Loucy (cell line): ENCODE data around the gene SLC5A2.
"Not testable (repeated sequence)": the region's sequence is repeated elsewhere in the genome, so short reads cannot be mapped to it uniquely, and the experiment has no call there.

Experiments used
- H2AFZ ChIP-seq: fragments of 200-600 bp; sonication (generic); 2 replicates; pipeline ENCODE4 v1.6.0; 2016; ENCODE audit warnings: antibody characterized with exemption, mild to moderate bottlenecking, low read length, moderate library complexity
- H3F3A ChIP-seq: fragments of 200-600 bp; 2 replicates; pipeline ENCODE4 v1.6.0; 2016; ENCODE audit warnings: antibody characterized with exemption, low read depth, mild to moderate bottlenecking
- H3K27me3 ChIP-seq: fragments of 200-600 bp; sonication (generic); 2 replicates; pipeline ENCODE4 v1.6.1; 2014; ENCODE audit warnings: low read length, mild to moderate bottlenecking; ENCODE audit not compliant: insufficient read depth, poor library complexity, severe bottlenecking
- H3K36me3 ChIP-seq: fragments of 200-600 bp; sonication (generic); 2 replicates; pipeline ENCODE4 v1.6.1; 2016; ENCODE audit warnings: low read length; ENCODE audit not compliant: insufficient read depth
- H3K4me1 ChIP-seq: fragments of 200-600 bp; sonication (generic); 2 replicates; pipeline ENCODE4 v1.5.1; 2014; ENCODE audit warnings: low read length, mild to moderate bottlenecking; ENCODE audit not compliant: insufficient read depth, poor library complexity, severe bottlenecking
- H3K4me2 ChIP-seq: fragments of 200-600 bp; sonication (generic); 2 replicates; pipeline ENCODE4 v1.6.0; 2014; ENCODE audit warnings: antibody characterized with exemption, low read length, low read depth, mild to moderate bottlenecking; ENCODE audit not compliant: poor library complexity, severe bottlenecking
- H3K4me3 ChIP-seq: fragments of 200-600 bp; sonication (generic); 2 replicates; pipeline ENCODE4 v1.5.1; 2014; ENCODE audit warnings: low read length, mild to moderate bottlenecking, mixed read lengths; ENCODE audit not compliant: poor library complexity, severe bottlenecking
- H3K79me2 ChIP-seq: fragments of 200-600 bp; sonication (generic); 2 replicates; pipeline ENCODE4 v1.6.1; 2014; ENCODE audit warnings: low read length; ENCODE audit not compliant: insufficient read depth
- H3K9ac ChIP-seq: fragments of 200-600 bp; sonication (generic); 2 replicates; pipeline ENCODE4 v1.6.0; 2014; ENCODE audit warnings: mild to moderate bottlenecking, low read depth, low read length, moderate library complexity; ENCODE audit not compliant: poor library complexity, severe bottlenecking
- H3K9me2 ChIP-seq: fragments of 200-600 bp; sonication (generic); replicated peaks from 2 replicates; pipeline ENCODE4 v1.6.1; 2016; ENCODE audit warnings: low read depth, low read length, mixed read lengths
- H3K9me3 ChIP-seq: fragments of 200-600 bp; sonication (generic); 2 replicates; pipeline ENCODE4 v1.6.1; 2014; ENCODE audit warnings: mild to moderate bottlenecking, antibody characterized with exemption, low read length, low read depth; ENCODE audit not compliant: insufficient read depth
- H4K20me1 ChIP-seq: fragments of 200-600 bp; sonication (generic); 2 replicates; pipeline ENCODE4 v1.6.0; 2014; ENCODE audit warnings: antibody characterized with exemption, low read length, mild to moderate bottlenecking; ENCODE audit not compliant: insufficient read depth, poor library complexity, severe bottlenecking
- CTCF ChIP-seq: fragments of 200-600 bp; sonication (generic); conservative IDR thresholded peaks from 2 replicates; pipeline ENCODE4 v1.5.1; 2014; ENCODE audit warnings: mild to moderate bottlenecking, antibody characterized with exemption, low read length
- EZH2phosphoT487 ChIP-seq: fragments of 200-600 bp; IDR thresholded peaks from 2 replicates; pipeline ENCODE4 v1.6.1; 2018; ENCODE audit warnings: antibody characterized with exemption, mild to moderate bottlenecking, moderate library complexity, borderline replicate concordance

The SLC5A2 gene

GRCh38 chr16:31535737-31536136 is 52.8 kb downstream of the SLC5A2 start:
- Histone ChIP-seq H3K4me1 (peaks cover 32% of the 10 kb centered on the region), H3K79me2 (no peaks in the 10 kb centered on the region), H3K27me3 (no peaks in the 10 kb centered on the region), H3K36me3 (no peaks in the 10 kb centered on the region), H3F3A (peaks cover 8% of the 10 kb centered on the region), H3K4me2 (peak overlapping the region; percentile 85), H3K9me3 (peaks cover 6% of the 10 kb centered on the region; the same call in 1 of the 2 replicates), H3K9me2 (no peaks in the 10 kb centered on the region), H3K9ac (peak overlapping the region; percentile 81), H4K20me1 (no peaks in the 10 kb centered on the region), H3K4me3 (peak overlapping the region; percentile 65), H2AFZ (no peak overlapping the region)
- no peak for TF ChIP-seq EZH2phosphoT487
- no peak for TF ChIP-seq CTCF

- Histone ChIP-seq H3K9ac (peak overlapping the region; percentile 81), H3K9me3 (peaks cover 6% of the 10 kb centered on the region; the same call in 1 of the 2 replicates), H3K79me2 (no peaks in the 10 kb centered on the region), H3K27me3 (no peaks in the 10 kb centered on the region), H3K4me1 (peaks cover 32% of the 10 kb centered on the region), H3K9me2 (no peaks in the 10 kb centered on the region), H3K4me2 (peak overlapping the region; percentile 85), H3K4me3 (peak overlapping the region; percentile 65), H3K36me3 (no peaks in the 10 kb centered on the region), H4K20me1 (no peaks in the 10 kb centered on the region), H2AFZ (no peak overlapping the region), H3F3A (peaks cover 8% of the 10 kb centered on the region)
- TF ChIP-seq CTCF (no peak), EZH2phosphoT487 (no peak)
Observed at GRCh38 chr16:31536804-31537361, 54.0 kb downstream of the SLC5A2 start.

- H3F3A ChIP-seq: peaks cover 8% of the 10 kb centered on the region
- H3K79me2 ChIP-seq: no peaks in the 10 kb centered on the region
- no peaks in the 10 kb centered on the region for H3K9me2 ChIP-seq
- no peaks in the 10 kb centered on the region for H4K20me1 ChIP-seq
- H3K4me1 ChIP-seq: peaks cover 32% of the 10 kb centered on the region
- H3K9me3 ChIP-seq: peaks cover 9% of the 10 kb centered on the region; the same call in 1 of the 2 replicates
- H2AFZ ChIP-seq: no peak overlapping the region
- H3K36me3 ChIP-seq: no peaks in the 10 kb centered on the region
- no peaks in the 10 kb centered on the region for H3K27me3 ChIP-seq
- no peak overlapping the region for H3K4me2 ChIP-seq
- H3K4me3 ChIP-seq: no peak overlapping the region
- peak overlapping the region; percentile 81 for H3K9ac ChIP-seq
- TF ChIP-seq CTCF (no peak), EZH2phosphoT487 (no peak)
Observed at GRCh38 chr16:31537362-31538242, 54.7 kb downstream of the SLC5A2 start.

GRCh38 chr16:31538243-31538598 is 55.3 kb downstream of the SLC5A2 start:
- not testable (repeated sequence) for H3K27me3 ChIP-seq

GRCh38 chr16:31539762-31540161 is 56.8 kb downstream of the SLC5A2 start:
- not testable (repeated sequence) for H2AFZ ChIP-seq, H3K4me3 ChIP-seq, H3K9me3 ChIP-seq, H3K9ac ChIP-seq, H3K27me3 ChIP-seq, H3K36me3 ChIP-seq, H3F3A ChIP-seq, H4K20me1 ChIP-seq, H3K79me2 ChIP-seq, H3K4me2 ChIP-seq, H3K9me2 ChIP-seq
- H3K4me1 ChIP-seq: peaks cover 29% of the 10 kb centered on the region

More at GRCh38 chr16:31538243-31538598, 55.3 kb downstream of the SLC5A2 start:
- H3K9ac ChIP-seq, H3F3A ChIP-seq, H3K36me3 ChIP-seq, H3K9me2 ChIP-seq, H3K4me3 ChIP-seq, H3K4me2 ChIP-seq, H2AFZ ChIP-seq, H3K79me2 ChIP-seq, H3K9me3 ChIP-seq, H4K20me1 ChIP-seq: not testable (repeated sequence)
- H3K4me1 ChIP-seq: peaks cover 32% of the 10 kb centered on the region
